HepG2 (cell line): ENCODE results near the gene LUC7L2. TPM values are rescaled to one million over a fixed set of nuclear protein-coding genes. Genes with fewer than 3 reads are reported as not detected.

Source experiments
- BRF2 ChIP-seq: sonication (generic); formaldehyde crosslinking; IDR thresholded peaks from 2 replicates; pipeline ENCODE4 v1.8.1; 2022; ENCODE audit warnings: mild to moderate bottlenecking, missing genetic modification reagents
- KAT8 ChIP-seq: IDR thresholded peaks from 2 replicates; pipeline ENCODE4 v1.6.1; 2016; ENCODE audit warnings: missing genetic modification reagents, missing compliant biosample characterization
- KIAA2018 ChIP-seq: sonication (generic); formaldehyde crosslinking; IDR thresholded peaks from 2 replicates; pipeline ENCODE4 v1.5.0; 2020; ENCODE audit warnings: mild to moderate bottlenecking, missing genetic modification reagents, borderline replicate concordance
- NFE2L2 ChIP-seq: fragments of 150-350 bp; IDR thresholded peaks from 2 replicates; pipeline ENCODE4 v1.6.1; 2014; ENCODE audit warnings: low read length
- NFKB2 ChIP-seq: sonication (generic); formaldehyde crosslinking; IDR thresholded peaks from 2 replicates; pipeline ENCODE4 v1.4.0; 2020; ENCODE audit warnings: missing genetic modification reagents, borderline replicate concordance
- SOX5 ChIP-seq: IDR thresholded peaks from 2 replicates; pipeline ENCODE4 v1.6.1; 2016; ENCODE audit warnings: borderline replicate concordance
- ZBTB34 ChIP-seq: sonication (generic); formaldehyde crosslinking; IDR thresholded peaks from 2 replicates; pipeline ENCODE4 v1.8.0; 2022; ENCODE audit warnings: mild to moderate bottlenecking, missing genetic modification reagents
- polyA plus RNA-seq, 8 experiments: library from polyadenylated mRNA; depleted of rRNA in 3 of 8; stranded (reverse) in 7 of 8; unstranded in 1 of 8; fragments of >200 nt; fragmentation: Illumina TruSeq in 4 of 8; extraction: Trizol in 4 of 8; gene quantifications; 2 replicates each; pipeline versions ENCODE4 v1.2.1 to v1.2.3, GENCODE V29; 2011 to 2016; ENCODE audit warnings: low read depth in 4 of 8, missing spikeins in 1 of 8, mixed read lengths in 1 of 8; ENCODE audit not compliant: insufficient read depth in 1 of 8
- total RNA-seq, 5 experiments: library from RNA; depleted of rRNA; stranded (reverse); fragments of >200 nt; fragmentation: Illumina TruSeq; extraction: Trizol; gene quantifications; 2 replicates each; pipeline ENCODE4 v1.2.3, GENCODE V29; 2016; ENCODE audit warnings: low read depth in 1 of 5
- TF ChIP-seq, protein P1 (sequence below): sonication (generic); formaldehyde crosslinking; IDR thresholded peaks from 2 replicates; pipeline ENCODE4 v1.5.0; 2020; ENCODE audit warnings: missing genetic modification reagents, mild to moderate bottlenecking, borderline replicate concordance

LUC7L2 gene
- total and polyA plus RNA-seq, 2 of the 13 experiments (the other 11 are each of a cell fraction or from before 2014, with no cell fraction given) = 17.9 to 50.7 TPM

DNA sequence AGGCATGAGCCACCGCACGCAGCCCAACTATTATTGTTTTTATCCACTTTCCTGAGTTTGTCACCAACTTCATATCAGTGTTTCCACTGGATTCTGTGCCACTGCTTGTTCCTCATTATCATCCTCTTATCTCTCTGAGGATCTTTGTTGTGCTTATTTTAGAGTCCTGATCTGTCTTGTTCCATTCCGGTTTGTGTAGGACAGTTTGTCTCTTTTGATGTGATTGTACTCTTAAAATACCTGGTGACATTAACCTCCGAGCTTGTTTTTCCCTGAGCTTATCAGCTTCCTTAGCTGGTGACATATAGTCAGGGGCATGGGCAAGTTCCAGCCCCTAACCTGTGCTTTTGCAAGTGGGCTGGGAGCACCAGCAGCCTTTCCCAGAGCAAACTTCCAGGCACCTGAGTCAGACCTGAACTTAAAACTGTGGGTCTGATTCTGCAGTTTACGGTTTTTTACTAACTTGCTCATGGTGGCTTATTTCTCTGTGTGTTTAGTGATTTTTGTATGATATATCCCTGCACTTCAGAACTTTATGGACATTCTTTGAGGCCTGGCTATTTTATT, 41.7 kb upstream of the LUC7L2 start (continued):
- no peak for TF ChIP-seq BRF2 (CRISPR knock-in tag)
- no peak for TF ChIP-seq SOX5
- TF ChIP-seq NFKB2 (CRISPR knock-in tag) = no peak
- no peak for TF ChIP-seq KAT8 (CRISPR knock-in tag)
- TF ChIP-seq KIAA2018 (CRISPR knock-in tag) = no peak
- no peak for TF ChIP-seq NFE2L2
- TF ChIP-seq, protein P1, sequence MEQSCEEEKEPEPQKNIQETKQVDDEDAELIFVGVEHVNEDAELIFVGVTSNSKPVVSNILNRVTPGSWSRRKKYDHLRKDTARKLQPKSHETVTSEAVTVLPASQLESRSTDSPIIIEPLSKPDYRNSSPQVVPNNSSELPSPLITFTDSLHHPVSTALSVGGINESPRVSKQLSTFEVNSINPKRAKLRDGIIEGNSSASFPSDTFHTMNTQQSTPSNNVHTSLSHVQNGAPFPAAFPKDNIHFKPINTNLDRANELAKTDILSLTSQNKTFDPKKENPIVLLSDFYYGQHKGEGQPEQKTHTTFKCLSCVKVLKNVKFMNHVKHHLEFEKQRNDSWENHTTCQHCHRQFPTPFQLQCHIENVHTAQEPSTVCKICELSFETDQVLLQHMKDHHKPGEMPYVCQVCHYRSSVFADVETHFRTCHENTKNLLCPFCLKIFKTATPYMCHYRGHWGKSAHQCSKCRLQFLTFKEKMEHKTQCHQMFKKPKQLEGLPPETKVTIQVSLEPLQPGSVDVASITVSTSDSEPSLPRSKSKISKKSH (CRISPR knock-in tag) = no peak
- no peak for TF ChIP-seq ZBTB34 (CRISPR knock-in tag)
